HepG2 (cell line): ENCODE measurements around the gene ATXN7L3. TPM values are rescaled to one million over a fixed set of nuclear protein-coding genes. Genes with fewer than 3 reads are reported as not detected.

Experiments
- ATF1 ChIP-seq: IDR thresholded peaks from 2 replicates; pipeline ENCODE4 v1.6.1; 2016; ENCODE audit warnings: mild to moderate bottlenecking, control low read depth
- IRF9 ChIP-seq: sonication (generic); formaldehyde crosslinking; IDR thresholded peaks from 2 replicates; pipeline ENCODE4 v1.8.0; 2022; ENCODE audit warnings: missing genetic modification reagents, mild to moderate bottlenecking, borderline replicate concordance
- ISX ChIP-seq: sonication (generic); formaldehyde crosslinking; conservative IDR thresholded peaks from 2 replicates; pipeline ENCODE4 v1.5.0; 2020; ENCODE audit warnings: missing genetic modification reagents
- MXD3 ChIP-seq: IDR thresholded peaks from 2 replicates; pipeline ENCODE4 v1.6.1; 2016; ENCODE audit warnings: mild to moderate bottlenecking, missing biosample characterization, missing genetic modification reagents
- ONECUT2 ChIP-seq: sonication (generic); formaldehyde crosslinking; IDR thresholded peaks from 2 replicates; pipeline ENCODE4 v1.4.0; 2020; ENCODE audit warnings: missing genetic modification reagents
- POLR2AphosphoS2 ChIP-seq: IDR thresholded peaks from 2 replicates; pipeline ENCODE4 v1.6.1; 2011; ENCODE audit warnings: low read depth, low read length, improper control_type of control experiment
- PRDM4 ChIP-seq: sonication (generic); formaldehyde crosslinking; IDR thresholded peaks from 2 replicates; pipeline ENCODE4 v1.9.0; 2021; ENCODE audit warnings: missing genetic modification reagents, borderline replicate concordance
- SIN3A ChIP-seq: IDR thresholded peaks from 2 replicates; pipeline ENCODE4 v1.6.1; 2011; ENCODE audit warnings: low read depth, mild to moderate bottlenecking, control low read depth, low read length, borderline replicate concordance
- SSRP1 ChIP-seq: IDR thresholded peaks from 2 replicates; pipeline ENCODE4 v1.6.1; 2016; ENCODE audit warnings: control low read depth
- ZC3H4 ChIP-seq: sonication (generic); formaldehyde crosslinking; IDR thresholded peaks from 2 replicates; pipeline ENCODE4 v1.4.0; 2020; ENCODE audit warnings: missing genetic modification reagents, borderline replicate concordance
- ZNF136 ChIP-seq: sonication (generic); formaldehyde crosslinking; IDR thresholded peaks from 2 replicates; pipeline ENCODE4 v1.8.1; 2022; ENCODE audit warnings: low read depth, mild to moderate bottlenecking, moderate library complexity, missing genetic modification reagents
- ZNF337 ChIP-seq: sonication (generic); formaldehyde crosslinking; IDR thresholded peaks from 2 replicates; pipeline ENCODE4 v1.5.1; 2020; ENCODE audit warnings: missing genetic modification reagents, low read depth, mild to moderate bottlenecking, borderline replicate concordance
- ZNF33B ChIP-seq: sonication (generic); formaldehyde crosslinking; IDR thresholded peaks from 2 replicates; pipeline ENCODE4 v1.5.1; 2020; ENCODE audit warnings: mild to moderate bottlenecking, missing genetic modification reagents
- ZNF501 ChIP-seq: sonication (generic); formaldehyde crosslinking; IDR thresholded peaks from 2 replicates; pipeline ENCODE4 v1.5.1; 2020; ENCODE audit warnings: mild to moderate bottlenecking, moderate library complexity, missing genetic modification reagents
- ZNF546 ChIP-seq: sonication (generic); formaldehyde crosslinking; conservative IDR thresholded peaks from 2 replicates; pipeline ENCODE4 v1.8.1; 2023; ENCODE audit warnings: mild to moderate bottlenecking, missing genetic modification reagents
- ZNF776 ChIP-seq: sonication (generic); formaldehyde crosslinking; IDR thresholded peaks from 2 replicates; pipeline ENCODE4 v1.4.0; 2020; ENCODE audit warnings: mild to moderate bottlenecking, missing genetic modification reagents
- polyA plus RNA-seq, 8 experiments: library from polyadenylated mRNA; depleted of rRNA in 3 of 8; stranded (reverse) in 7 of 8; unstranded in 1 of 8; fragments of >200 nt; fragmentation: Illumina TruSeq in 4 of 8; extraction: Trizol in 4 of 8; gene quantifications; 2 replicates each; pipeline versions ENCODE4 v1.2.1 to v1.2.3, GENCODE V29; 2011 to 2016; ENCODE audit warnings: low read depth in 4 of 8, missing spikeins in 1 of 8, mixed read lengths in 1 of 8; ENCODE audit not compliant: insufficient read depth in 1 of 8
- total RNA-seq, 5 experiments: library from RNA; depleted of rRNA; stranded (reverse); fragments of >200 nt; fragmentation: Illumina TruSeq; extraction: Trizol; gene quantifications; 2 replicates each; pipeline ENCODE4 v1.2.3, GENCODE V29; 2016; ENCODE audit warnings: low read depth in 1 of 5
- TF ChIP-seq, protein P1 (sequence below): sonication (generic); formaldehyde crosslinking; IDR thresholded peaks from 2 replicates; pipeline ENCODE4 v1.5.1; 2020; ENCODE audit warnings: mild to moderate bottlenecking, missing genetic modification reagents, moderate library complexity

The ATXN7L3 gene
- total and polyA plus RNA-seq, 2 of the 13 experiments (the other 11 are each of a cell fraction or from before 2014, with no cell fraction given) = 44.5 to 59.1 TPM

- TF ChIP-seq SSRP1 (CRISPR knock-in tag) (no peak), ZNF337 (CRISPR knock-in tag) (no peak), ISX (CRISPR knock-in tag) (no peak), ZNF501 (peak; percentile 42), ATF1 (CRISPR knock-in tag) (no peak), ZC3H4 (no peak), SIN3A (no peak), ZNF33B (CRISPR knock-in tag) (peak; percentile 23), ZNF546 (no peak), ZNF776 (no peak), PRDM4 (no peak), POLR2AphosphoS2 (no peak), ZNF136 (CRISPR knock-in tag) (0 out of 2 replicates have a peak, but pooled peaks have one; percentile 53), MXD3 (no peak), ONECUT2 (CRISPR knock-in tag) (no peak), IRF9 (CRISPR knock-in tag) (no peak)
- TF ChIP-seq, protein P1, sequence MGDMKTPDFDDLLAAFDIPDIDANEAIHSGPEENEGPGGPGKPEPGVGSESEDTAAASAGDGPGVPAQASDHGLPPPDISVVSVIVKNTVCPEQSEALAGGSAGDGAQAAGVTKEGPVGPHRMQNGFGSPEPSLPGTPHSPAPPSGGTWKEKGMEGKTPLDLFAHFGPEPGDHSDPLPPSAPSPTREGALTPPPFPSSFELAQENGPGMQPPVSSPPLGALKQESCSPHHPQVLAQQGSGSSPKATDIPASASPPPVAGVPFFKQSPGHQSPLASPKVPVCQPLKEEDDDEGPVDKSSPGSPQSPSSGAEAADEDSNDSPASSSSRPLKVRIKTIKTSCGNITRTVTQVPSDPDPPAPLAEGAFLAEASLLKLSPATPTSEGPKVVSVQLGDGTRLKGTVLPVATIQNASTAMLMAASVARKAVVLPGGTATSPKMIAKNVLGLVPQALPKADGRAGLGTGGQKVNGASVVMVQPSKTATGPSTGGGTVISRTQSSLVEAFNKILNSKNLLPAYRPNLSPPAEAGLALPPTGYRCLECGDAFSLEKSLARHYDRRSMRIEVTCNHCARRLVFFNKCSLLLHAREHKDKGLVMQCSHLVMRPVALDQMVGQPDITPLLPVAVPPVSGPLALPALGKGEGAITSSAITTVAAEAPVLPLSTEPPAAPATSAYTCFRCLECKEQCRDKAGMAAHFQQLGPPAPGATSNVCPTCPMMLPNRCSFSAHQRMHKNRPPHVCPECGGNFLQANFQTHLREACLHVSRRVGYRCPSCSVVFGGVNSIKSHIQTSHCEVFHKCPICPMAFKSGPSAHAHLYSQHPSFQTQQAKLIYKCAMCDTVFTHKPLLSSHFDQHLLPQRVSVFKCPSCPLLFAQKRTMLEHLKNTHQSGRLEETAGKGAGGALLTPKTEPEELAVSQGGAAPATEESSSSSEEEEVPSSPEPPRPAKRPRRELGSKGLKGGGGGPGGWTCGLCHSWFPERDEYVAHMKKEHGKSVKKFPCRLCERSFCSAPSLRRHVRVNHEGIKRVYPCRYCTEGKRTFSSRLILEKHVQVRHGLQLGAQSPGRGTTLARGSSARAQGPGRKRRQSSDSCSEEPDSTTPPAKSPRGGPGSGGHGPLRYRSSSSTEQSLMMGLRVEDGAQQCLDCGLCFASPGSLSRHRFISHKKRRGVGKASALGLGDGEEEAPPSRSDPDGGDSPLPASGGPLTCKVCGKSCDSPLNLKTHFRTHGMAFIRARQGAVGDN (CRISPR knock-in tag) = no peak
These were observed 18.2 kb upstream of the ATXN7L3 start (continued) for GRCh38 chr17:44217738-44218343.
